ENCODE measurements around the gene SBF2. TPM values are rescaled to one million over a fixed set of nuclear protein-coding genes. Genes with fewer than 3 reads are reported as not detected.

The SBF2 gene
- total and polyA plus RNA-seq, 2 of the 13 experiments (the other 11 are each of a cell fraction or from before 2014, with no cell fraction given) = 24.0 to 45.8 TPM

- TF ChIP-seq MLXIP (CRISPR knock-in tag; IDR thresholded peaks at IDR 0.05; ENCODE audit: borderline replicate concordance) (no peak), ZNF543 (CRISPR knock-in tag; IDR thresholded peaks at IDR 0.05) (no peak), ZNF782 (CRISPR knock-in tag; IDR thresholded peaks at IDR 0.05; ENCODE audit: borderline replicate concordance) (peak; percentile 83; the same call in 1 of the 2 replicates), RFXANK (CRISPR knock-in tag; IDR thresholded peaks at IDR 0.05) (0 out of 2 replicates have a peak, but pooled peaks have one; percentile 86), CHD4 (IDR thresholded peaks at IDR 0.05; ENCODE audit: borderline replicate concordance, low read length) (no peak), ZNF12 (CRISPR knock-in tag; IDR thresholded peaks at IDR 0.05) (no peak), SMYD3 (CRISPR knock-in tag; IDR thresholded peaks at IDR 0.05) (no peak), ZNF121 (CRISPR knock-in tag; IDR thresholded peaks at IDR 0.05) (no peak), HNRNPUL1 (IDR thresholded peaks at IDR 0.05; ENCODE audit: low read depth, low read length) (no peak), PITX1 (CRISPR knock-in tag; IDR thresholded peaks at IDR 0.05) (no peak), SRSF1 (optimal IDR thresholded peaks at IDR 0.05; ENCODE audit: low read depth, low read length) (no peak), ZFP36L1 (CRISPR knock-in tag; IDR thresholded peaks at IDR 0.05) (0 out of 2 replicates have a peak, but pooled peaks have one; percentile 19), ZIK1 (CRISPR knock-in tag; IDR thresholded peaks at IDR 0.05; ENCODE audit: borderline replicate concordance, low read depth) (no peak), NR2C2 (CRISPR knock-in tag; IDR thresholded peaks at IDR 0.05; ENCODE audit: borderline replicate concordance) (no peak), HMGXB4 (CRISPR knock-in tag; IDR thresholded peaks at IDR 0.05; ENCODE audit: borderline replicate concordance in 1 of 2, low read depth in 1 of 2) (peak in 1 of 2 experiments; percentile 19; a peak in 1 of 4 replicates), ZNF530 (CRISPR knock-in tag; IDR thresholded peaks at IDR 0.05; ENCODE audit: low read depth) (no peak), MXD4 (CRISPR knock-in tag; IDR thresholded peaks at IDR 0.05) (no peak)
- TF ChIP-seq, protein P1, sequence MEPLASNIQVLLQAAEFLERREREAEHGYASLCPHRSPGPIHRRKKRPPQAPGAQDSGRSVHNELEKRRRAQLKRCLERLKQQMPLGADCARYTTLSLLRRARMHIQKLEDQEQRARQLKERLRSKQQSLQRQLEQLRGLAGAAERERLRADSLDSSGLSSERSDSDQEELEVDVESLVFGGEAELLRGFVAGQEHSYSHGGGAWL (CRISPR knock-in tag; IDR thresholded peaks at IDR 0.05) = 0 out of 2 replicates have a peak, but pooled peaks have one; percentile 52
- TF ChIP-seq, protein P2, sequence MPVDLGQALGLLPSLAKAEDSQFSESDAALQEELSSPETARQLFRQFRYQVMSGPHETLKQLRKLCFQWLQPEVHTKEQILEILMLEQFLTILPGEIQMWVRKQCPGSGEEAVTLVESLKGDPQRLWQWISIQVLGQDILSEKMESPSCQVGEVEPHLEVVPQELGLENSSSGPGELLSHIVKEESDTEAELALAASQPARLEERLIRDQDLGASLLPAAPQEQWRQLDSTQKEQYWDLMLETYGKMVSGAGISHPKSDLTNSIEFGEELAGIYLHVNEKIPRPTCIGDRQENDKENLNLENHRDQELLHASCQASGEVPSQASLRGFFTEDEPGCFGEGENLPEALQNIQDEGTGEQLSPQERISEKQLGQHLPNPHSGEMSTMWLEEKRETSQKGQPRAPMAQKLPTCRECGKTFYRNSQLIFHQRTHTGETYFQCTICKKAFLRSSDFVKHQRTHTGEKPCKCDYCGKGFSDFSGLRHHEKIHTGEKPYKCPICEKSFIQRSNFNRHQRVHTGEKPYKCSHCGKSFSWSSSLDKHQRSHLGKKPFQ (CRISPR knock-in tag; IDR thresholded peaks at IDR 0.05; ENCODE audit: insufficient replicate concordance) = peak; percentile 57
- TF ChIP-seq, protein P3, sequence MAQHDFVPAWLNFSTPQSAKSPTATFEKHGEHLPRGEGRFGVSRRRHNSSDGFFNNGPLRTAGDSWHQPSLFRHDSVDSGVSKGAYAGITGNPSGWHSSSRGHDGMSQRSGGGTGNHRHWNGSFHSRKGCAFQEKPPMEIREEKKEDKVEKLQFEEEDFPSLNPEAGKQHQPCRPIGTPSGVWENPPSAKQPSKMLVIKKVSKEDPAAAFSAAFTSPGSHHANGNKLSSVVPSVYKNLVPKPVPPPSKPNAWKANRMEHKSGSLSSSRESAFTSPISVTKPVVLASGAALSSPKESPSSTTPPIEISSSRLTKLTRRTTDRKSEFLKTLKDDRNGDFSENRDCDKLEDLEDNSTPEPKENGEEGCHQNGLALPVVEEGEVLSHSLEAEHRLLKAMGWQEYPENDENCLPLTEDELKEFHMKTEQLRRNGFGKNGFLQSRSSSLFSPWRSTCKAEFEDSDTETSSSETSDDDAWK (CRISPR knock-in tag; IDR thresholded peaks at IDR 0.05) = no peak
These were observed at the start of gene SBF2 (continued) for GRCh38 chr11:10293423-10294289.
